Medulla oblongata (tissue), 1 donor: Measurements from ENCODE around the gene AKAP12.

ENCODE experiments used
- DNase-seq: peaks from one replicate; pipeline ENCODE4 v3.0.0-alpha.2; 2015; ENCODE audit errors: extremely low spot score

AKAP12 gene

GRCh38 chr6:151279891-151280290, 40.1 kb downstream of the AKAP12 start:
- DNase-seq, result no peak

GRCh38 chr6:151280859-151281258, 41.1 kb downstream of the AKAP12 start:
- no peak for DNase-seq

- DNase-seq, result no peak
These were observed 44.2 kb downstream of the AKAP12 start for GRCh38 chr6:151284012-151284411.

GRCh38 chr6:151284548-151285017, 44.8 kb downstream of the AKAP12 start:
- no peak for DNase-seq

- no peak for DNase-seq
These were observed 45.4 kb downstream of the AKAP12 start for GRCh38 chr6:151285122-151285521.

- DNase-seq, result no peak
These were observed 46.4 kb downstream of the AKAP12 start for GRCh38 chr6:151286214-151286613.

GRCh38 chr6:151288712-151289398, 49.1 kb downstream of the AKAP12 start:
- no peak for DNase-seq

- DNase-seq, result no peak
These were observed 49.7 kb downstream of the AKAP12 start for GRCh38 chr6:151289399-151290007.

- DNase-seq, result no peak
These were observed 51.3 kb downstream of the AKAP12 start for GRCh38 chr6:151290877-151291721.

- no peak for DNase-seq
These were observed 51.9 kb downstream of the AKAP12 start for GRCh38 chr6:151291722-151292059.

- DNase-seq, result no peak
These were observed 53.4 kb downstream of the AKAP12 start for GRCh38 chr6:151292974-151293687.

- DNase-seq, result no peak
These were observed 53.9 kb downstream of the AKAP12 start for GRCh38 chr6:151293688-151294016.

GRCh38 chr6:151294561-151295101, 54.9 kb downstream of the AKAP12 start:
- DNase-seq, result no peak

- DNase-seq, result no peak
These were observed 58.1 kb downstream of the AKAP12 start for GRCh38 chr6:151297886-151298285.

GRCh38 chr6:151299011-151299410, 59.2 kb downstream of the AKAP12 start:
- no peak for DNase-seq

- DNase-seq, result no peak
These were observed 60.7 kb downstream of the AKAP12 start for GRCh38 chr6:151300267-151300991.

GRCh38 chr6:151301547-151301946, 61.8 kb downstream of the AKAP12 start:
- DNase-seq, result no peak

GRCh38 chr6:151303231-151303630, 63.5 kb downstream of the AKAP12 start:
- no peak for DNase-seq

GRCh38 chr6:151306269-151306783, 66.6 kb downstream of the AKAP12 start:
- DNase-seq, result no peak

GRCh38 chr6:151307501-151307900, 67.7 kb downstream of the AKAP12 start:
- no peak for DNase-seq

GRCh38 chr6:151309619-151310018, 69.9 kb downstream of the AKAP12 start:
- no peak for DNase-seq
